ENCODE measurements around the gene CD27. TPM values are rescaled to one million over a fixed set of nuclear protein-coding genes. Genes with fewer than 3 reads are reported as not detected.
"Not testable (repeated sequence)": the region's sequence is repeated elsewhere in the genome, so short reads cannot be mapped to it uniquely, and the experiment has no call there.

CD27 gene
- total RNA-seq, result 0.58 TPM

- peak; percentile 48 for DNase-seq (ENCODE audit: low spot score)
- ATAC-seq, result no peak
- intact Hi-C loops (cut with DNase I), result no loop called here
These were observed at the start of gene CD27 for GRCh38 chr12:6444704-6445688. Gene CD27, plus strand, starts transcription at chr12:6444955. Its CDS starts 141 bp downstream, at chr12:6445096.

GRCh38 chr12:6396031-6396430, 48.7 kb upstream of the CD27 start:
- intact Hi-C loops (cut with DNase I), result no loop called here
- no peak for DNase-seq (ENCODE audit: low spot score)
- ATAC-seq, result no peak

GRCh38 chr12:6399884-6400644, 44.7 kb upstream of the CD27 start:
- intact Hi-C loops (cut with DNase I), result no loop called here
- DNase-seq (ENCODE audit: low spot score), result no peak

GRCh38 chr12:6404390-6404789, 40.4 kb upstream of the CD27 start:
- intact Hi-C loops (cut with DNase I), result no loop called here
- no peak for DNase-seq (ENCODE audit: low spot score)
- ATAC-seq, result no peak

More at GRCh38 chr12:6399884-6400644, 44.7 kb upstream of the CD27 start:
- no peak for ATAC-seq

GRCh38 chr12:6405963-6406362, 38.8 kb upstream of the CD27 start:
- intact Hi-C loops (cut with DNase I), result no loop called here
- ATAC-seq, result no peak
- DNase-seq (ENCODE audit: low spot score), result no peak

GRCh38 chr12:6407236-6407954, 37.4 kb upstream of the CD27 start:
- ATAC-seq (no peak), DNase-seq (ENCODE audit: low spot score) (no peak)
- intact Hi-C loops (cut with DNase I), result no loop called here

- no peak for DNase-seq (ENCODE audit: low spot score)
- ATAC-seq, result peak; percentile 77
- intact Hi-C loops (cut with DNase I), result no loop called here
These were observed 28.2 kb upstream of the CD27 start for GRCh38 chr12:6416596-6416995.

GRCh38 chr12:6418796-6419195, 26.0 kb upstream of the CD27 start:
- DNase-seq (ENCODE audit: low spot score), result no peak
- no peak for ATAC-seq
- intact Hi-C loops (cut with DNase I), result no loop called here

- intact Hi-C loops (cut with DNase I), result loop anchor here (5.0 to 10.0 kb wide), 2 partner anchors 42 to 124 kb away; no protein-coding TSS in a partner anchor
- DNase-seq (ENCODE audit: low spot score) (no peak), ATAC-seq (no peak)
These were observed 24.4 kb upstream of the CD27 start for GRCh38 chr12:6420364-6420763.

- intact Hi-C loops (cut with DNase I), result loop anchor here (5.0 to 10.0 kb wide), 2 partner anchors 39 to 121 kb away; no protein-coding TSS in a partner anchor
- DNase-seq (ENCODE audit: low spot score) (peak; percentile 89), ATAC-seq (peak; percentile 95)
These were observed 21.3 kb upstream of the CD27 start for GRCh38 chr12:6423267-6424007.

- DNase-seq (ENCODE audit: low spot score) (no peak), ATAC-seq (peak; percentile 35)
- intact Hi-C loops (cut with DNase I), result loop anchor here (5.0 to 10.0 kb wide), 2 partner anchors 38 to 121 kb away; no protein-coding TSS in a partner anchor
These were observed 20.8 kb upstream of the CD27 start for GRCh38 chr12:6424008-6424347.

GRCh38 chr12:6424866-6425265, 19.9 kb upstream of the CD27 start:
- intact Hi-C loops (cut with DNase I), result loop anchor here (5.0 to 10.0 kb wide), 2 partner anchors 37 to 120 kb away; no protein-coding TSS in a partner anchor
- ATAC-seq (no peak), DNase-seq (ENCODE audit: low spot score) (no peak)

GRCh38 chr12:6425590-6426531, 18.9 kb upstream of the CD27 start:
- ATAC-seq (no peak), DNase-seq (ENCODE audit: low spot score) (peak; percentile 60)
- intact Hi-C loops (cut with DNase I), result loop anchor here (10.0 kb wide), 1 partner anchor 119 kb away; no protein-coding TSS in a partner anchor

- peak; percentile 42 for DNase-seq (ENCODE audit: low spot score)
- intact Hi-C loops (cut with DNase I), result loop anchor here (10.0 kb wide), 1 partner anchor 118 kb away; no protein-coding TSS in a partner anchor
- no peak for ATAC-seq
These were observed 17.7 kb upstream of the CD27 start for GRCh38 chr12:6426882-6427671.

GRCh38 chr12:6427796-6428195, 17.0 kb upstream of the CD27 start:
- intact Hi-C loops (cut with DNase I), result loop anchor here (10.0 kb wide), 1 partner anchor 117 kb away; no protein-coding TSS in a partner anchor
- ATAC-seq, result not testable (repeated sequence)
- DNase-seq (ENCODE audit: low spot score), result peak; percentile 27

GRCh38 chr12:6428326-6428725, 16.4 kb upstream of the CD27 start:
- DNase-seq (ENCODE audit: low spot score), result no peak
- intact Hi-C loops (cut with DNase I), result loop anchor here (10.0 kb wide), 1 partner anchor 116 kb away; no protein-coding TSS in a partner anchor

More at GRCh38 chr12:6428326-6428725, 16.4 kb upstream of the CD27 start:
- no peak for ATAC-seq
